MM.1S (cell line): ENCODE measurements around the gene PRRC1.

Experiments used
- DNase-seq: peaks from one replicate; pipeline ENCODE4 v3.0.0-alpha.2; 2015
- H2AFZ ChIP-seq: fragments of 300-600 bp; sonication (generic); 2 replicates; pipeline ENCODE4 v1.6.0; 2016; ENCODE audit warnings: antibody characterized with exemption, low read length
- H3F3A ChIP-seq: fragments of 300-600 bp; sonication (generic); 2 replicates; pipeline ENCODE4 v1.6.1; 2016; ENCODE audit warnings: mild to moderate bottlenecking, antibody characterized with exemption, low read length, moderate library complexity, mixed read lengths; ENCODE audit not compliant: insufficient read depth
- H3K27ac ChIP-seq: fragments of 300-600 bp; sonication (generic); 2 replicates; pipeline ENCODE4 v1.5.1; 2016; ENCODE audit warnings: mild to moderate bottlenecking, low read length
- H3K27me3 ChIP-seq: fragments of 300-600 bp; sonication (generic); replicated peaks from 2 replicates; pipeline ENCODE4 v1.6.0; 2016; ENCODE audit warnings: low read length; ENCODE audit not compliant: insufficient read depth
- H3K36me3 ChIP-seq: fragments of 300-600 bp; sonication (generic); replicated peaks from 2 replicates; pipeline ENCODE4 v1.6.1; 2016; ENCODE audit warnings: mild to moderate bottlenecking, low read length, mixed read lengths; ENCODE audit not compliant: insufficient read depth
- H3K4me1 ChIP-seq: fragments of 300-600 bp; sonication (generic); 2 replicates; pipeline ENCODE4 v1.6.1; 2016; ENCODE audit warnings: low read length, mixed read lengths
- H3K4me2 ChIP-seq: fragments of 300-600 bp; sonication (generic); 2 replicates; pipeline ENCODE4 v1.6.0; 2016; ENCODE audit warnings: low read depth, low read length
- H3K4me3 ChIP-seq: fragments of 300-600 bp; sonication (generic); 2 replicates; pipeline ENCODE4 v1.5.1; 2016; ENCODE audit warnings: low read length, mixed read lengths
- H3K79me2 ChIP-seq: fragments of 300-600 bp; sonication (generic); 2 replicates; pipeline ENCODE4 v1.6.1; 2016; ENCODE audit warnings: mixed run types, low read length, mixed read lengths
- H3K9ac ChIP-seq: fragments of 300-600 bp; sonication (generic); 2 replicates; pipeline ENCODE4 v1.6.1; 2016; ENCODE audit warnings: low read length, mixed read lengths
- H3K9me2 ChIP-seq: fragments of 300-600 bp; sonication (generic); replicated peaks from 2 replicates; pipeline ENCODE4 v1.6.1; 2016; ENCODE audit warnings: mild to moderate bottlenecking, low read length, mixed read lengths; ENCODE audit not compliant: insufficient read depth
- H3K9me3 ChIP-seq: fragments of 300-600 bp; sonication (generic); replicated peaks from 2 replicates; pipeline ENCODE4 v1.6.1; 2016; ENCODE audit warnings: mild to moderate bottlenecking, low read length, mixed read lengths; ENCODE audit not compliant: insufficient read depth
- H4K20me1 ChIP-seq: fragments of 300-600 bp; sonication (generic); 2 replicates; pipeline ENCODE4 v1.6.1; 2016; ENCODE audit warnings: mild to moderate bottlenecking, low read length, moderate library complexity, mixed read lengths; ENCODE audit not compliant: insufficient read depth
- EZH2 ChIP-seq: fragments of 300-600 bp; sonication (generic); optimal IDR thresholded peaks from 2 replicates; pipeline ENCODE3; 2017; ENCODE audit warnings: low read depth, mild to moderate bottlenecking, antibody characterized with exemption, low read length, mixed read lengths
- EZH2phosphoT487 ChIP-seq: fragments of 300-600 bp; sonication (generic); IDR thresholded peaks from 2 replicates; pipeline ENCODE4 v1.6.1; 2018; ENCODE audit warnings: antibody characterized with exemption, low read length
- TF ChIP-seq, protein P1 (sequence below): fragments of 300-600 bp; sonication (generic); IDR thresholded peaks from 2 replicates; pipeline ENCODE4 v1.5.1; 2016; ENCODE audit warnings: antibody characterized with exemption, low read length, mixed read lengths

PRRC1 gene

GRCh38 chr5:127601111-127601510 is 83.7 kb downstream of the PRRC1 start:
- no peak for DNase-seq
- no peak overlapping the region for H3K9ac ChIP-seq
- TF ChIP-seq, protein P1, sequence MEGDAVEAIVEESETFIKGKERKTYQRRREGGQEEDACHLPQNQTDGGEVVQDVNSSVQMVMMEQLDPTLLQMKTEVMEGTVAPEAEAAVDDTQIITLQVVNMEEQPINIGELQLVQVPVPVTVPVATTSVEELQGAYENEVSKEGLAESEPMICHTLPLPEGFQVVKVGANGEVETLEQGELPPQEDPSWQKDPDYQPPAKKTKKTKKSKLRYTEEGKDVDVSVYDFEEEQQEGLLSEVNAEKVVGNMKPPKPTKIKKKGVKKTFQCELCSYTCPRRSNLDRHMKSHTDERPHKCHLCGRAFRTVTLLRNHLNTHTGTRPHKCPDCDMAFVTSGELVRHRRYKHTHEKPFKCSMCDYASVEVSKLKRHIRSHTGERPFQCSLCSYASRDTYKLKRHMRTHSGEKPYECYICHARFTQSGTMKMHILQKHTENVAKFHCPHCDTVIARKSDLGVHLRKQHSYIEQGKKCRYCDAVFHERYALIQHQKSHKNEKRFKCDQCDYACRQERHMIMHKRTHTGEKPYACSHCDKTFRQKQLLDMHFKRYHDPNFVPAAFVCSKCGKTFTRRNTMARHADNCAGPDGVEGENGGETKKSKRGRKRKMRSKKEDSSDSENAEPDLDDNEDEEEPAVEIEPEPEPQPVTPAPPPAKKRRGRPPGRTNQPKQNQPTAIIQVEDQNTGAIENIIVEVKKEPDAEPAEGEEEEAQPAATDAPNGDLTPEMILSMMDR: no peak
- no peak for TF ChIP-seq EZH2phosphoT487
- TF ChIP-seq EZH2: no peak

GRCh38 chr5:127601601-127602000 is 84.2 kb downstream of the PRRC1 start:
- H3K4me3 ChIP-seq: no peak overlapping the region
- H2AFZ ChIP-seq: no peak overlapping the region
- no peaks in the 10 kb centered on the region for H4K20me1 ChIP-seq
- no peaks in the 10 kb centered on the region for H3K36me3 ChIP-seq
- no peak overlapping the region for H3K27ac ChIP-seq
- no peaks in the 10 kb centered on the region for H3K27me3 ChIP-seq
- no peak for DNase-seq
- no peaks in the 10 kb centered on the region for H3K79me2 ChIP-seq
- H3K4me1 ChIP-seq: no peaks in the 10 kb centered on the region
- H3F3A ChIP-seq: no peaks in the 10 kb centered on the region
- no peaks in the 10 kb centered on the region for H3K9me3 ChIP-seq
- TF ChIP-seq, protein P1: no peak
- TF ChIP-seq EZH2: no peak
- TF ChIP-seq EZH2phosphoT487: no peak
- H3K9ac ChIP-seq: no peak overlapping the region
- H3K4me2 ChIP-seq: no peak overlapping the region
- no peaks in the 10 kb centered on the region for H3K9me2 ChIP-seq

More at GRCh38 chr5:127601111-127601510, 83.7 kb downstream of the PRRC1 start:
- Histone ChIP-seq H3K79me2 (no peaks in the 10 kb centered on the region), H3F3A (no peaks in the 10 kb centered on the region), H2AFZ (no peak overlapping the region), H3K27ac (no peak overlapping the region), H4K20me1 (no peaks in the 10 kb centered on the region), H3K36me3 (no peaks in the 10 kb centered on the region), H3K4me1 (no peaks in the 10 kb centered on the region), H3K9me3 (no peaks in the 10 kb centered on the region), H3K9me2 (no peaks in the 10 kb centered on the region), H3K27me3 (no peaks in the 10 kb centered on the region), H3K4me3 (no peak overlapping the region), H3K4me2 (no peak overlapping the region)

GRCh38 chr5:127602481-127602880 is 85.0 kb downstream of the PRRC1 start:
- no peaks in the 10 kb centered on the region for H3K9me3 ChIP-seq
- H3K4me1 ChIP-seq: no peaks in the 10 kb centered on the region
- no peaks in the 10 kb centered on the region for H3K27me3 ChIP-seq
- DNase-seq: no peak
- no peaks in the 10 kb centered on the region for H3K9me2 ChIP-seq
- H3K79me2 ChIP-seq: no peaks in the 10 kb centered on the region
- TF ChIP-seq EZH2 (no peak), EZH2phosphoT487 (no peak)
- TF ChIP-seq, protein P1: no peak
- no peaks in the 10 kb centered on the region for H3K36me3 ChIP-seq
- no peak overlapping the region for H3K4me3 ChIP-seq
- no peaks in the 10 kb centered on the region for H3F3A ChIP-seq
- no peak overlapping the region for H3K27ac ChIP-seq
- H4K20me1 ChIP-seq: no peaks in the 10 kb centered on the region
- no peak overlapping the region for H3K4me2 ChIP-seq
- H2AFZ ChIP-seq: no peak overlapping the region
- H3K9ac ChIP-seq: no peak overlapping the region
